Measurements from ENCODE around the gene OR12D2. TPM values are rescaled to one million over a fixed set of nuclear protein-coding genes. Genes with fewer than 3 reads are reported as not detected.

Gene OR12D2
- total and polyA plus RNA-seq, 2 donors (not counting 1 experiment from before 2014, with no cell fraction given): not detected

GRCh38 chr6:29403801-29404200 is 8.4 kb downstream of the OR12D2 start:
- TF ChIP-seq, protein P1, sequence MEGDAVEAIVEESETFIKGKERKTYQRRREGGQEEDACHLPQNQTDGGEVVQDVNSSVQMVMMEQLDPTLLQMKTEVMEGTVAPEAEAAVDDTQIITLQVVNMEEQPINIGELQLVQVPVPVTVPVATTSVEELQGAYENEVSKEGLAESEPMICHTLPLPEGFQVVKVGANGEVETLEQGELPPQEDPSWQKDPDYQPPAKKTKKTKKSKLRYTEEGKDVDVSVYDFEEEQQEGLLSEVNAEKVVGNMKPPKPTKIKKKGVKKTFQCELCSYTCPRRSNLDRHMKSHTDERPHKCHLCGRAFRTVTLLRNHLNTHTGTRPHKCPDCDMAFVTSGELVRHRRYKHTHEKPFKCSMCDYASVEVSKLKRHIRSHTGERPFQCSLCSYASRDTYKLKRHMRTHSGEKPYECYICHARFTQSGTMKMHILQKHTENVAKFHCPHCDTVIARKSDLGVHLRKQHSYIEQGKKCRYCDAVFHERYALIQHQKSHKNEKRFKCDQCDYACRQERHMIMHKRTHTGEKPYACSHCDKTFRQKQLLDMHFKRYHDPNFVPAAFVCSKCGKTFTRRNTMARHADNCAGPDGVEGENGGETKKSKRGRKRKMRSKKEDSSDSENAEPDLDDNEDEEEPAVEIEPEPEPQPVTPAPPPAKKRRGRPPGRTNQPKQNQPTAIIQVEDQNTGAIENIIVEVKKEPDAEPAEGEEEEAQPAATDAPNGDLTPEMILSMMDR (conservative IDR thresholded peaks at IDR 0.05 in 1 of 2, IDR thresholded peaks at IDR 0.05 in 1 of 2; ENCODE audit: low read depth in 1 of 2, low read length in 2 of 2): no peak
- TF ChIP-seq EZH2 (IDR thresholded peaks at IDR 0.05; ENCODE audit: low read length, missing control alignments): no peak
- DNase-seq (ENCODE audit: low read depth in 2 of 2): no peak

GRCh38 chr6:29414588-29414987 is 19.2 kb downstream of the OR12D2 start, which contains the start of gene OR12D1:
Gene OR12D1 (plus strand): TSS chr6:29414928.
- H3K36me3 ChIP-seq (ENCODE audit: control insufficient read depth, insufficient read depth, low read length): no peaks in the 10 kb centered on the region
- H3K9me3 ChIP-seq (ENCODE audit: control insufficient read depth, insufficient read depth, low read depth, low read length): no peaks in the 10 kb centered on the region
- H3K27me3 ChIP-seq (ENCODE audit: control insufficient read depth, insufficient read depth, low read length): no peaks in the 10 kb centered on the region
- no peaks in the 10 kb centered on the region for H3K4me1 ChIP-seq (ENCODE audit: control insufficient read depth, extremely low read depth, insufficient read depth, low read length)
- no peak within 1 kb of the TSS for H3K4me2 ChIP-seq (ENCODE audit: extremely low read depth, insufficient read depth, low read length)
- no peak within 1 kb of the TSS for H3K4me3 ChIP-seq (replicated peaks in 1 of 4; ENCODE audit: control extremely low read depth in 1 of 4, insufficient read depth in 1 of 4, low read depth in 3 of 4, low read length in 4 of 4)
- H3K27ac ChIP-seq (ENCODE audit: insufficient read depth, low read length): no peak within 1 kb of the TSS
- no peaks in the 10 kb centered on the region for H3K79me2 ChIP-seq (ENCODE audit: control insufficient read depth, insufficient read depth, low read length)
- H4K20me1 ChIP-seq (ENCODE audit: control insufficient read depth, extremely low read depth, insufficient read depth, low read length): no peaks in the 10 kb centered on the region
- no peak within 1 kb of the TSS for H2AFZ ChIP-seq (ENCODE audit: low read length)
- no peak for TF ChIP-seq EZH2 (IDR thresholded peaks at IDR 0.05; ENCODE audit: low read length, missing control alignments)
- TF ChIP-seq, protein P1 (conservative IDR thresholded peaks at IDR 0.05 in 1 of 2, IDR thresholded peaks at IDR 0.05 in 1 of 2; ENCODE audit: low read depth in 1 of 2, low read length in 2 of 2): no peak
- no peak for DNase-seq (ENCODE audit: low read depth in 2 of 2)
- H3K9ac ChIP-seq (ENCODE audit: insufficient read depth, low read length): no peak within 1 kb of the TSS

More at GRCh38 chr6:29403801-29404200, 8.4 kb downstream of the OR12D2 start:
- H4K20me1 ChIP-seq (ENCODE audit: control insufficient read depth, extremely low read depth, insufficient read depth, low read length): no peaks in the 10 kb centered on the region
- H3K9me3 ChIP-seq (ENCODE audit: control insufficient read depth, insufficient read depth, low read depth, low read length): no peaks in the 10 kb centered on the region
- H3K9ac ChIP-seq (ENCODE audit: insufficient read depth, low read length): no peak overlapping the region
- no peaks in the 10 kb centered on the region for H3K79me2 ChIP-seq (ENCODE audit: control insufficient read depth, insufficient read depth, low read length)
- H2AFZ ChIP-seq (ENCODE audit: low read length): no peak overlapping the region
- no peaks in the 10 kb centered on the region for H3K36me3 ChIP-seq (ENCODE audit: control insufficient read depth, insufficient read depth, low read length)
- no peak overlapping the region for H3K4me3 ChIP-seq (replicated peaks in 1 of 4; ENCODE audit: control extremely low read depth in 1 of 4, insufficient read depth in 1 of 4, low read depth in 3 of 4, low read length in 4 of 4)
- no peak overlapping the region for H3K27ac ChIP-seq (ENCODE audit: insufficient read depth, low read length)
- no peaks in the 10 kb centered on the region for H3K4me1 ChIP-seq (ENCODE audit: control insufficient read depth, extremely low read depth, insufficient read depth, low read length)
- no peak overlapping the region for H3K4me2 ChIP-seq (ENCODE audit: extremely low read depth, insufficient read depth, low read length)
- H3K27me3 ChIP-seq (ENCODE audit: control insufficient read depth, insufficient read depth, low read length): no peaks in the 10 kb centered on the region

- no peak overlapping the region for H2AFZ ChIP-seq (ENCODE audit: low read length)
- no peak for DNase-seq (ENCODE audit: low read depth in 2 of 2)
Observed at GRCh38 chr6:29419516-29419915, 24.1 kb downstream of the OR12D2 start.

More at GRCh38 chr6:29419516-29419915, 24.1 kb downstream of the OR12D2 start:
- Histone ChIP-seq H3K9ac (ENCODE audit: insufficient read depth, low read length) (no peak overlapping the region), H3K36me3 (ENCODE audit: control insufficient read depth, insufficient read depth, low read length) (no peaks in the 10 kb centered on the region), H3K27ac (ENCODE audit: insufficient read depth, low read length) (no peak overlapping the region), H3K27me3 (ENCODE audit: control insufficient read depth, insufficient read depth, low read length) (no peaks in the 10 kb centered on the region), H3K4me1 (ENCODE audit: control insufficient read depth, extremely low read depth, insufficient read depth, low read length) (no peaks in the 10 kb centered on the region), H3K4me3 (replicated peaks in 1 of 4; ENCODE audit: control extremely low read depth in 1 of 4, insufficient read depth in 1 of 4, low read depth in 3 of 4, low read length in 4 of 4) (no peak overlapping the region), H3K79me2 (ENCODE audit: control insufficient read depth, insufficient read depth, low read length) (no peaks in the 10 kb centered on the region), H3K4me2 (ENCODE audit: extremely low read depth, insufficient read depth, low read length) (no peak overlapping the region), H3K9me3 (ENCODE audit: control insufficient read depth, insufficient read depth, low read depth, low read length) (no peaks in the 10 kb centered on the region), H4K20me1 (ENCODE audit: control insufficient read depth, extremely low read depth, insufficient read depth, low read length) (no peaks in the 10 kb centered on the region)
- no peak for TF ChIP-seq EZH2 (IDR thresholded peaks at IDR 0.05; ENCODE audit: low read length, missing control alignments)
- TF ChIP-seq, protein P1 (conservative IDR thresholded peaks at IDR 0.05 in 1 of 2, IDR thresholded peaks at IDR 0.05 in 1 of 2; ENCODE audit: low read depth in 1 of 2, low read length in 2 of 2): no peak
